ENCODE measurements around the gene CAMKMT.

Gene CAMKMT

DNA sequence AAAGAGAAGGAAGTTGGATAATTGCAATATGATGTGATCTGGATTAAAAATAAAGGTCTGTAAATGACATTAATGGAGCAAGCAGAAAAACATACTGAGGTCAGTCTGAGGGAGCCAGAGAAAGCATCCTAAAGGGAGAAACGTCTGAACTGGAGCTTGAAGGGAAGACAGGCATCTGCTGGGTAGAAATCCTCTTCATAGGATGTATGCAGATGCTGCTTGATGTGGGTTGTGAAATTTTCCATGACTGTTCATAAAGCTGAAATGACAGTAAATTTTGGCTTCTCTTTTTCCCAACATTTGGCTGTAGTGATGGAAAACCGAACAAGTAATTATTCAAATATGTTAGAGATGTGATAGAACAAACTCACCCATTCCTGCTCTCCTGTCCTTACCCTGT is 287.6 kb downstream of the CAMKMT start:
- DNase-seq (ENCODE audit: low read depth in 2 of 2): no peak

DNA sequence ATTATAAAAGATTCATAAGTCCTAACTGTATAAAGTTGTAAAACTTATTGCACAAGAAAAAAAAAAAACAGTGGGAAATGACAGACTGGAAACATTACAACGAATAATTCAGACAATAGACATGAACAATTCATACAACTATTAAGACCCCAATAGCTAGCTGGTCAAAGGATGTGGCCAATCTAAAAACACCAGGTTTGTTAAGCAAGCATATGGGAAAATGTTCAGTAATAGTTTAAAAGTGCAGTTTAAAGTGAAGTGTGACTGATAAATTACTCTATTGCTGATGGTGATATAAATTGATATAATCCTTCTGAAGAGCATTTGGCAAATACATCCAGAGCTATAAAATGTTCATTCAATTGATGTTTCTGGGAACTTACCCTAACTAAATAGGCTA is 289.0 kb downstream of the CAMKMT start:
- no peak for DNase-seq (ENCODE audit: low read depth in 2 of 2)

DNA sequence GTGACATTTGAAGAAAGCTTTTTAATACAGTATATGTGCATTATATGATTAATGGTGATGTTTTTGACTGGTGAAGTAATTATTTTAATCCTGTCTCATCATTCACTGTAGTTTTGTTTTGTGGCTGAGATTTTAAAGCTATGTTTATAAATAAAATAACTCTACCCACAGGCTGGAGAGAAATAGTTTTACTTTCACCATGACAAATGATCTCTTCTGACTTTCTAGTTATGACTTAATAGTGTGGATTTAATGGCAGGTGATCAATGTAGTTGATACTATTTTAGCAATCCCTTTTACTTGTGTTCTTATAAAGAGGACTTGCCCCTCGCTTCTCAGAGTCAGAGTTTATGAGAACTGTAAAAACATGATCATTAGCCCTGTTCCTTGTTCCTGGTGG is 290.2 kb downstream of the CAMKMT start:
- no peak for DNase-seq (ENCODE audit: low read depth in 2 of 2)

DNA sequence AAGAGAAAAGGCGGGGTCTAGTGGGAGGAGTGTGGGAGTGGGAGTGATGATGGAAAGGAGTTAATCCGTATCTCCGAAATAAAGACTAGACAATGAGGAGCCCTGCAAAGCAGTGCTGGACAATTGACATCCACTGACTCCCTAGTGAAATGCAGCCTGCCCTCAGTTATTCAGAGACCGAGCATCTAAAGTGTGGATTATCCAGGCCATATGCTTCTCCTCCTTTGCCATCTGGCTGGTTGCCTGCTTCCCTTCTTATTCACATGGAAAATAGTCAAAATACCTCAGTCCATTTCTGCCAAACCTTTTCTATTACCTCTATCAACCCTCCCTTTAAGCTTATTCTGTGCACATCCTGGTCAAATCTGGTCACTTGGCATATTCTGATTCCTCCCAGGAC is 291.0 kb downstream of the CAMKMT start:
- DNase-seq (ENCODE audit: low read depth in 2 of 2): no peak

DNA sequence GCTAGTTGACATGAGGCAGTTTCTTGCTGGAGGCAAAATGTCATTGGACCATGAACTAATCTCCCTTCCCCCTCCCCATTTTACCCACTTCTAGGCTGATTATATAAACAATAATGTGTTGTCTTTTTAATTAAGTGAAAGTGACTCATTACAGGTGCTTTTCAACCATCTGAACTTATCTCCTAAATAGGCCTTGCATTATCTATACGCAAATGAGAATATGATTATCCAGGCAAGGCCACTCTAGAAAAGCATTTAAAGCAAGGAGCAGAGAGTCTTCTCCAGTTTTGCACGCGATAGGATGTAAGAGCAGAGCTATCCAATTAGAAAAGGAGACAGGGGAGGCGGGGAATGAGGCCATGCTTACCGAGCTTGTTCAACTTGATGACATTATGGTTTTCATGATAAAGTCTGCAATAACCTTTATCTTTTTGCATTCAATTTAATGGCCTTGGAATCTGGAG is 293.7 kb downstream of the CAMKMT start:
- DNase-seq (ENCODE audit: low read depth in 2 of 2): no peak

DNA sequence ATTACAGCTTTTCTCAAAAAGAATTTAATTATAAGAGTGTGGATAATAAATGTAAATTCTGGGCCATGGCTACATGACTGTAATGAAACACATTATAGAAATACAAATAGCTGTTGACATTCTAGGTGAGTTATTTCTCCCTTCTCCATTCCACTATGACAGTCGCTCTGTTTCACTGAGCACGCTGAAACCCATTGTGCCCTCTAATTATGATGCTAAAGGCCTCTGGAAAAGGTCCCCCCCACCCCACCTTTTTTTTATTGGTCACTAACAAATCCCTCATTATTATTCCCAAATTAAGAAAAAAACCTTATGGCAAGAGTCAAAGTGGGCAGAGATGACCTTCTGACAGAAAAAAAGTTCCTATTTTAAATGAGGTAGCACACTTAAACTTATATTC is 294.7 kb downstream of the CAMKMT start:
- no peak for DNase-seq (ENCODE audit: low read depth in 2 of 2)

DNA sequence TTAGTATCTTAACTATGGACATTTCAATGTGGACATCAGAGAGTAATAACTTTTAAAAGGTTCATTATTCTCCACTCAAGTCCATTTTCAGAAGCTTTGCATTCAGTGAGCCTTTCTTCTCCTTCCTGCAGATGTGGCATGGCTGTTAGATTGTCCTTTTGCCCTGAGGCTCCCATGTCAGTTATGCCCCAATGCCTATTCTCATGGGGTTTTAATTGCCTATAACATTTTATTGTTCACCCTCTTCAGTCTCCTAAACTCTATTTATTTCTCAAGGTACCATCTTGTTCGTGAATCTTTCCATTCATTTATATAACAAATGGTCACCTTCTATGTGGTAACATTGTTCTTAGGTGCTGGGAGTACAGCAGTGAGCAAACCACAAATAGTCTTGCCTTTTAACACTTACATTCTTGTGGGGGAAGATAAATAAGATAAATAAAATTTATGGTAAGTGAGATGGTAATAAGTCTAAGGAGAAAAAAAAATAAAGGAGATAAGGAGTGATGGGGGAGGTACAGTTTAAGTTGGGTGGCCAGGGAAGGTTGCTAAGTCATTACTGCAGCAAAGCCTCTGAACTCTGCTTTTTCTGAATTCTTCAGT is 301.8 kb downstream of the CAMKMT start:
- no peak for DNase-seq (ENCODE audit: low read depth in 2 of 2)

DNA sequence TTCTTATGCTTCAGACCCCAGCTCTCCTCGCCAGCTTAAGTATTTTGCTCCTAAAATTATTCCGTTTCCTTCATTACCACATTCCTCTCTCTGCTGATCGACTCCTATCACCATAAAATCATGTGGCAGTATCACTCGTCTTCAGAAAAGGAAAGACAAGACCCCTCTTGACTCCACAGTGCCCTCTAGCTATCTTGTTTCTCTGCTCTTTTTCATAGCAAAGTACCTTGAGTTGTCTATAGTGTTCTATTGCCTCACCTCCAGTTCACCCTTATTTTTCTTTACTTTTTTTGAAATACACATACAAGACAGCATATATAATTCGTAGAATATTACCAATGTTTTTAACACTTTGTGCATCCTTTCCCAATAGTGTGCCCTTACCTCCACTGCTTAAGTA is 306.6 kb downstream of the CAMKMT start:
- no peak for DNase-seq (ENCODE audit: low read depth in 2 of 2)

DNA sequence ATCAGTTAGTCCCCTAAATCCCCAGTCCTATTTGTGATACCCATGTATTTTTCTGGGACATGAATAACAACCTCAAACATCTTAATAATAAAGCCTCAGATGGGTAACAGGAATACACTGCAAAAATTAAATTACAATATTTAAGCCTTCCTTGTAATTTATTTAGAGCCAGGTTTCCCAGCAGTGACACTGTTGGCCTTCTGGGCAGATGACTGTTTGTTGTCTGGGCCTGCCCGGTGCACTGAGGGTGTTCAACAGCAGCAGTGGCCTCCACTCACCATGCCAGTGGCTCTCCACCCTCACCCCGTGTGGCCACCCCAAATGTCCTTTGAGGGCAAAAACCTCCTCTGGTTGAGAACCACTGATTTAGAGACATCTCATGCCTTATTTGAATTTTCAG is 309.5 kb downstream of the CAMKMT start:
- no peak for DNase-seq (ENCODE audit: low read depth in 2 of 2)

DNA sequence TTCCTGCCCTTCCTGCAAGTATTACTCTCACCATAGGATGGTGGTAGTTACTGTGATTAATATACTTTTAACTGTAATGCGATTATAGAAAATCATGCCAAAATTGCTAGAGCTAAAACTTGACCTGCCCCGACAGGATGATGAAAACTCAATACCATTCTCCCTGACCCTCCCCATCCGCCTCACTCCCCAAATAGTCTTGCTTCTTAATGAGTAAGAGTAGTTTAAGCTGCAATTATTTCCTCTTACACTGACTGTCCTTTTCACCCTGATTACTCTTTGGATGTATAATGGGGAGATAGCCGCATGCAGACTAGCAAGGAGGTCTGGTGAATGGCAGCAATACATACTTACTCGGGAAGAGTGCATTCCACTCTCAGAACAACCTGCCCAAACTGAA is 310.2 kb downstream of the CAMKMT start:
- no peak for DNase-seq (ENCODE audit: low read depth in 2 of 2)

DNA sequence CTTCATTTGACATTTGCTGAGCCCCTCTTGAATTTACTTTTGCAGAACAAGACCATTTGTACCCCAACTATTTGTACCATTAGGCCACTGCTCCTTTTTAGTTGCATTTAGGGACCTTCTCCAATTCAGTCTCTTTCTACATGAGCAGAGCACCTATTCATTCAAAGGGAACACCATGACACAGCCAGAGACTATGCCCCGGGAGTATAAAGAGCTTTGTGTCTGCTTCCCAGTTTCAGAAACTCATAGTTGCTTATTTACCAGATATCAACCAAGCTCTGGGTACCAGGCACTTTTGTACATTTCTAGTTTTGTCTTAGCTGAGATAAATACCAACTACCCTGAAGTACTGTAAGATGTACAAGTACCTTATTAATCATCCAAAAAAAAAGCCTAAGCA is 310.7 kb downstream of the CAMKMT start:
- DNase-seq (ENCODE audit: low read depth in 2 of 2): no peak

DNA sequence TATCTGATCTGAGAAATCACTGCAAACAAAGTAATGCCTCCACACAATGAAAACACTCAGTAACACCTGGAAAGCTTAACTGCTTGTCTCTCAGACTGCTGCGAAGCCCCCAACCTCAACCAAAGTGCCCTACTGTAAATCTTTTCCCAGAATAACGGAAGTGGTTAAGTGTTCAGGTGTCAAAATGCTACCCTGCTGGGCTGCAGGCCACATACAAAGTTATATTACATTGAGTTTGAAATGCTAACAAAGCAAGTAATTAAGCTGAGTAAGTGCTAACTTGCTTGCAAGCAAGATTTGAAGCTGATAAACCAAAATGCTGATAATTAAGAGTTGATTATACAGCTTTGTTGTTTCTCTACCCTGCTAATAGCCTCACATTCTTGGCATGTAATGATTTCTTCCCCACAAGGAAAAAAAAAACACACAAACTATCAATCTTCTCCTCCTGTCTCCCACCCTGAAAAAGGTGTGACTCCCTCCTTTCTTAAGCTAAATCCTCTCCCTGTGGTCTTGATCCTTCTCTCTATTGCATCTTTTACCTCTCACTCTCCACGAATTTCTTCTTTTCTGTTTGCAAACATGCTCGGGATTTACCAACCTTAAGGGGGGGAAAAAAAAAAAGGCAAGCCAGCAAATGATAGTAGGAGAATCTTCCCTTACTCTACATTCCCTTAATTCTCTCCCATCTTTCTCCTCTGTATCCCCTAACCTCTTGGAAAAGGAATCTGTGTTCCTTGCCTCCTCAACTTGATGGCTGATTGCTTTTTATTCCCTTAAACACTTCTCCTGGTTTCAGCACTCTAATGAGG is 312.9 kb downstream of the CAMKMT start:
- no peak for DNase-seq (ENCODE audit: low read depth in 2 of 2)

DNA sequence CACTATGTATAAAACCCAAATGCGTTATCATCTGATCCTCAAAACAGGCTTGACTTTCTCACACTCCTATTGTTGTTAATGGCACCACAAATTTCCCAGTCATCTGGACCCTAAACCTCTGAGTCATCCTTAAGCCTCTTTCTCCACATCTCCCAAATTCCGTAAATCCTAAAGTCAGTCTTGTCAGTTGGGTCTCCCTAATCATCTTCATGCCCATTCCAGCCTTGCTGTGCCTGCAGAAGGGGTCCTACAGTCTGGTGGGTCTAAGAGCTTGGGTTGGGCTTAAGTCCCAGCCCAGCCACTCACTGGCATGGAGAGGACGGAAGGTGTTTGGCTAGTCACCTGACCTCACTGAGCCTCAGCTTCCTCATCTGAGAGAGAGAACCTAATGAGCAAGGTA is 314.6 kb downstream of the CAMKMT start:
- no peak for DNase-seq (ENCODE audit: low read depth in 2 of 2)

DNA sequence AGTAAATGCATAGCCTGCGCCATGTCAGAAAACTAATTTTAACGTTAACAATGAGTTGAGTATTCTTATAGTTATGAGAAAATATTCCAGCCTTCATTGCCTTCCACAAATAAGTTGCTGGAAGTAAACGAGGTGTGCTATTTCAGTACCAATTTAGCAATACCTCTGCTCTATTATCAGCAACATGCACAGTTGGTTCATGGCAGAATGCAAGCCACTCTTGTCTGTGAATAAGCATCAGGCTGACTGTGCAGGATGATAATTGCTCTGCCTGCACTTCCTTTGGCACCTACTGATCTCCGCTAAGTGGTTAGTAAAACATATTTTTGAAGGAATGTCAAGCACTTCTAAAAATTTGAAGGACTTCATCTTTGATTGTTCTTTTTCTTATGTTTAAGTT is 317.8 kb downstream of the CAMKMT start:
- no peak for DNase-seq (ENCODE audit: low read depth in 2 of 2)

DNA sequence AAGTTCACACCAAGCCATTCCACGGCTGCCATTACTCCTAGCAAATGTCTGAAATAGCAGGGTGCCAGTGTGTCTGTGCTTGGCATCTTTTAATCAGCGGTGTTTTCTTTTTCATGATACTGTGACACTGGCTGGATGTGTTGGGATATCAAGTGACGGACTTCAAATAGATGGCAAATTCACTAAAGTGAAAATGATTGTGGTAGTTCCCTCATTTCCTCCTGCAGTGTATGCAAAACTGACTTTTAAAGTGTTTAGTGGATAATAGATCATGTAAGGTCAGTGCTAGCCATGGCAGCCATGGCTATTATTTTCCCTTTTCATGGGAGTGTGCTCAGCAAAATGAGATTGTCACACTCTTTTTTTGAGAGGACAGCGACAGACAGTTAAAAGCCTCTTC is 318.2 kb downstream of the CAMKMT start:
- DNase-seq (ENCODE audit: low read depth in 2 of 2): no peak

DNA sequence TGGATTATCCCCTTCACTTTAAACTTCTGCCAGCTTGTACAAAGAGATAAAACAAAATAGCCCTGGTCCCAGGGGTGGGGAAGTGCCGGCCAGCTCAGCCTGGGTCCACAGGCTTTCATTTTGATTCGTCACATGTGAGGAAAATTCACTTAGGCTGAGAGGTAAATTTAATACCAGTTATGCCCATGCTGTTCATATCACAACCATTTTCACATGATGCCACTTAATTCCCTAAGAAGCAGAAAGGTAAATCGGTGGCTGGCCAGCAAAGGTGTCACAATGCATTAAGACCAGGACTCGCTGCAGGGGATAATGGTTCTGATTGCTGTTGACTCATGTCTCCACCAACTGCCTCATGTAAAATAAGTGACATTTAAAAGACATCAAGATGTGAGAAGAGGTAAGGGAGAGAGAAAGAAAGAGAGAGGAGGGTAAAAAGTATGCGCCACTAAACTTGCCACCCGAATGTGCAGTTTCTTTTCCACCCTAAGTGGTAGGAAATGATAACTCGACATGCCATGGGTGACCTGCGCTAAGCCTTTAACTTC is 318.8 kb downstream of the CAMKMT start:
- no peak for DNase-seq (ENCODE audit: low read depth in 2 of 2)

DNA sequence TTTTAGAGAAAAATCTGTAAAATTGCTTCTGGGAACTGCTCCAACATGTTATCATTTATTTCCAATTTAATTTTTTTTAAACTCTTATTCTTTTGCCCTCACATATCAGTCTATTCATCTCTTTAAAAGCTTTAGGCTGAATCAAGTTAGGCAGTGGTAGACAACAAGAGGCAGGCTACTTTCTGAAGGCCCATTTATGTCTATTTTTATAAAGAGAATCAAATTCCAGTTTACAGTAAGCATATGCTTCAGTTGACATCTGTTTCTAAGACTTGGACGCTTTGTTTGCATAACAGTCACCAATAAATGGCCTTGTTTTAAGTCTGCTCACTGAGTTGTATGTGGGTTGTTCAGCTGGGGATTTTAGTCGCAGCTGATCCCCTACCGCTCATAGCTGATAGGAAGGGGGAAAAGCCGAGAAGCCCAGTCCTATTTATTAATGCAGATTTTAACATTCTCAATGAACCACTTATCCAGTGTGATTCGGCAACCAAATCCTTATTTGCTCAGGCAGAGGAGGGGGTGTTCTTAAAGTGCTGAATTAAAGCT is 319.3 kb downstream of the CAMKMT start:
- no peak for DNase-seq (ENCODE audit: low read depth in 2 of 2)

DNA sequence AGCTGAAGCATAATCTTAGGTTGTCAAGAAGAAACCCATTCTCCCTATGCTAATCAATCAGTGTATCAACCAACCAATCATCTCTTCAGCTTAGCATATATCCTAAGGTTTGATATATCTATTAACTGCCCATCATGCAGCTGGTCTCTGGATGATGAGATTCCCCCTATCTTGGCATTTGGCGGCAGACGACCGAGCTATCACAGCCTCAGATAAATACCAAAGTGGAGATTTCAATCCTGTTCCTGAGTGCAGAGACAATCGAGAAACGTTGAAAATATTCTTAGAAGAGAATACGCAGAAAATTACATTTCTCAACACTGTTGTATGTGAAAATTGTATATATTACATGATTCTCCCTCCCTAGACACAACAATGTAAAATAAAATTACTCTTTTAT is 320.7 kb downstream of the CAMKMT start:
- DNase-seq (ENCODE audit: low read depth in 2 of 2): no peak

DNA sequence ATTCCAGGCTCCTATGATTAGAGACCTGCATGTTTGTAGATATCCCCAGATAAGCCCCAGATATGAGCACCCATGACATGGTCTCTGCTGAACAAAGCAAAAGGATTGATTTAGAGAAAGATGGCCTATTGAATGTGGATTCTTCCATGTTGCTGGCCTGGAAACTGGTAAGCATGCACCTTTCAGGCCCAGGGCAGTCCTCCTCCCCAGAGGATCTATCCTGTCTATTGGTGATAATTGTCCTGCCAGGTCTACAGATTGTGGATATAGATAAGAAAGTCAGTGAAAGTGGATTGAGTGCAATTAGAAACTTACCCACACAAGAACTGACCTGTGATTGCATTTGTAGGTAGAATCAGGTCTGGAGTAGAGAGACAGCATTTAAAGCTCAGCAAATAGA is 322.8 kb downstream of the CAMKMT start:
- DNase-seq (ENCODE audit: low read depth in 2 of 2): no peak

DNA sequence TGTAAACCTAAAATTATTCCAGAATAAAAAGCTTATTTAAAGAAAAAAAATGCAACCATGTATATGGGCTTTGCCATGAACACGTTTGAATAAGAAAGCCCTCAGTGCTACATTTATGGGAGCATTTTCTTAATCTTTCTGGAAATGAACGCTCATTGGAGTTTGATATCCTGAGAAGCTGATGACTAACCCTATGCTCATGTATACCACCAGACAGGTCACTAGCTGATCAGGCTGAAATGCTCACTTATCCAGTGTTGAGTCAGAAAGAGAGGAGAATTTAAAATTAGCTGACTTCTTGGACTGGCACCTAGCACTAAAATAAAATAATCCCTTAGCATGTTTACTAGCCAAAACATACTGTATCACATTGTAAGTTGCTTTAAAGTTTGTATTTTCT is 324.8 kb downstream of the CAMKMT start:
- no peak for DNase-seq (ENCODE audit: low read depth in 2 of 2)

DNA sequence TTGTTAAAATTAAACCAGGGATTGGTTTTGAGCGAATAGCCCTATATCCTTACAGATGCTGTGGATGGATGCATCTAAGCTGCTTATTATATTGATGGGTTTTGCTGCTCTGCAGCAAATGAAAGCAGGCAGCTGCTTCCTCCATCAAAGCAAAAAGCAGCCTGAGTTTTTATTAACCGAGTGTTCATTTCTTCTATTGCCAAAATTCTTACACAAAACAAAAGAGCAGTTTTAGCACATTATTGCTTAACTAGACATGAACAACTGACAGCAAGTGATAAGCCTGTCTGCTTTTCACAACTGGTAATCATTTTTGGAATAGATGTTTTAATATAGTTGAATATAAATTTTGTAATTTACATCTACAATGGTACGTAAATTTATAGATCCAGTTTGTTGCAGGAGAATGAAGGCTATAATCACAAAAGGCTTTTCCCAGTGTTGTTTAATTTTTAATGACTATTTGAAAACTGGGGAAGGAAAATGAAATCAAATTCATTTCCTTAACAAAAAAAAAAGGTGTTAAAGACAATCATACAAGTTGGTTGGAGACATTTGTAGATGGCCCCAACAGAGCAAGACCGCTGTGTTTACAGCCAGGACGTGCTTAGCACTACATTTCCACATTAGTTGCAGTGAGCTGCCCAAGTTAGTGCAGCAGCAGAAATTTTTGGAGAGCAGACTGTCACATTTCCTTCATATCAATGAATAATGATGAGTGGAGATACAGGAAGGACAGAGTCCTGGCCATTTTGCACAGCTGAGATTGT is 326.1 kb downstream of the CAMKMT start:
- no peak for DNase-seq (ENCODE audit: low read depth in 2 of 2)

DNA sequence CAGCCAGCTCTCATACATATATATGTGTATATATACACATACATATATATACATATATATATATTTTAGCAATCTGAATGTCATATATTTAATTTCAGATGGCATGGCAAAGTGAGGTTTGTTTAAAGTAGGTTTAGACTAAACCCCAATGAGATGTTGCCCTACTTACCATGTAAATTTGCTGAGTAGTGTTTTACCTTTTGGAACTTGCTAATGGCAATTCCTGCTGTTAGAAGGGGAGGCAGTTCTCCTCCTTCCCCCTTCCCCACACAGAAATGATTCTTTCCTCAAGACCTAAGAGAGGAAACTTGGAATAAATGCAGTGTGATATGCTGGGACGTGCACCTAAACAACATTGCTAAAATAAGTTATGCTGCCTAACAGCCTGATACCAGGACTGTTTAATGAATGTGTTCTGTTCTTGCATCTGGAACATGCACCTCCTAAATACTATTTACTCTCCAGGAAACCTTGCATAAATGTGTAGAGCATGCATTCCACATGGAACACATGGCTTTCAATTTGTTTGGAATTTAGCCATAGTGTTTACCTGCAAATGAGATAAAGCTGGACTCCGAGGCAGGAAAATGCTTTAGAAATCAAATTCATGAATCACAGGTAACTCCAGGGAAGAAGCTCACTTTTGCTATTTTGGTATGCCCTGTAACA is 326.8 kb downstream of the CAMKMT start:
- no peak for DNase-seq (ENCODE audit: low read depth in 2 of 2)

Data from stimulated activated CD8-positive, alpha-beta memory T cell treated with anti-CD3 and anti-CD28 coated beads, Interleukin-7, amount 100 ng/mL, for 4 hours (primary cell).